SK-N-SH treated with all-trans-retinoic acid at 6 μM for 48 hours (cell line): ENCODE data around the gene PDK3.

ENCODE experiments used
- ARNTL ChIP-seq: fragments of 450-650 bp; formaldehyde crosslinking; IDR thresholded peaks from 2 replicates; pipeline ENCODE4 v1.5.0; 2020; ENCODE audit warnings: low read depth, mild to moderate bottlenecking, moderate library complexity, borderline replicate concordance
- ESRRG ChIP-seq: fragments of 250-450 bp; sonication (Bioruptor Pico); IDR thresholded peaks from 2 replicates; pipeline ENCODE4 v1.6.1; 2021; ENCODE audit warnings: mild to moderate bottlenecking
- SNAI2 ChIP-seq: fragments of 250-450 bp; sonication (Bioruptor Pico); IDR thresholded peaks from 2 replicates; pipeline ENCODE4 v1.5.0; 2020; ENCODE audit warnings: mild to moderate bottlenecking, moderate library complexity
- TCF4 ChIP-seq: fragments of 250-450 bp; sonication (Bioruptor Pico); IDR thresholded peaks from 2 replicates; pipeline ENCODE4 v1.8.0; 2021; ENCODE audit warnings: mild to moderate bottlenecking, moderate library complexity, borderline replicate concordance
- ZFP3 ChIP-seq: fragments of 250-450 bp; sonication (Bioruptor Pico); IDR thresholded peaks from 2 replicates; pipeline ENCODE4 v1.5.0; 2020; ENCODE audit warnings: mild to moderate bottlenecking, moderate library complexity
- ZFP30 ChIP-seq: fragments of 450-650 bp; formaldehyde crosslinking; IDR thresholded peaks from 2 replicates; pipeline ENCODE4 v1.5.0; 2022; ENCODE audit warnings: mild to moderate bottlenecking, moderate library complexity
- ZNF565 ChIP-seq: fragments of 450-650 bp; formaldehyde crosslinking; conservative IDR thresholded peaks from 2 replicates; pipeline ENCODE4 v1.5.0; 2020; ENCODE audit warnings: low read depth, mild to moderate bottlenecking, moderate library complexity
- TF ChIP-seq, protein P1 (sequence below): fragments of 250-450 bp; sonication (Bioruptor Pico); IDR thresholded peaks from 2 replicates; pipeline ENCODE4 v1.8.0; 2020; ENCODE audit warnings: mild to moderate bottlenecking, moderate library complexity, borderline replicate concordance

DNA sequence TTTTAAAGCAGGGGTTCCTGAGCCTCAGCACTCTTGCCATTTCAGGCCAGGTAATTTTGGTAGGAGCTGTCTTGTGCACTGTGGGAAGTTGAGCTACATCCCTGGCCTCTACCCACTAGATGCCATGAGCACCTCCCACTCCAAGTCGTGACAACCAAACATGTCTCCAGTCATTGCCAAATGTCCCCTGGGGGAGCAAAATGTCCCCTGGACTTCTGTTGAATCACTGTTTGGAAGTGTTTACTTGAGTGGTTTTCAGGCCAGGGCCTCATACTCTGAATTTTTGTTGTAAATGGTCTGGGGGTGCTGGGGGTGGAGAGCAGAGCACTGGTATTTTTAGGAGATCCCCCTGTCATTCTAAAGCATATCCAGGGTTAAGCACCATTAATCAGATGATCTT, 3.2 kb downstream of the PDK3 start:
- TF ChIP-seq ZFP3 (CRISPR knock-in tag): no peak
- TF ChIP-seq, protein P1, sequence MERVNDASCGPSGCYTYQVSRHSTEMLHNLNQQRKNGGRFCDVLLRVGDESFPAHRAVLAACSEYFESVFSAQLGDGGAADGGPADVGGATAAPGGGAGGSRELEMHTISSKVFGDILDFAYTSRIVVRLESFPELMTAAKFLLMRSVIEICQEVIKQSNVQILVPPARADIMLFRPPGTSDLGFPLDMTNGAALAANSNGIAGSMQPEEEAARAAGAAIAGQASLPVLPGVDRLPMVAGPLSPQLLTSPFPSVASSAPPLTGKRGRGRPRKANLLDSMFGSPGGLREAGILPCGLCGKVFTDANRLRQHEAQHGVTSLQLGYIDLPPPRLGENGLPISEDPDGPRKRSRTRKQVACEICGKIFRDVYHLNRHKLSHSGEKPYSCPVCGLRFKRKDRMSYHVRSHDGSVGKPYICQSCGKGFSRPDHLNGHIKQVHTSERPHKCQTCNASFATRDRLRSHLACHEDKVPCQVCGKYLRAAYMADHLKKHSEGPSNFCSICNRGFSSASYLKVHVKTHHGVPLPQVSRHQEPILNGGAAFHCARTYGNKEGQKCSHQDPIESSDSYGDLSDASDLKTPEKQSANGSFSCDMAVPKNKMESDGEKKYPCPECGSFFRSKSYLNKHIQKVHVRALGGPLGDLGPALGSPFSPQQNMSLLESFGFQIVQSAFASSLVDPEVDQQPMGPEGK (CRISPR knock-in tag): no peak
- TF ChIP-seq ZNF565 (CRISPR knock-in tag): no peak
- no peak for TF ChIP-seq ARNTL
- TF ChIP-seq ESRRG (CRISPR knock-in tag): no peak
- no peak for TF ChIP-seq ZFP30 (CRISPR knock-in tag)
- no peak for TF ChIP-seq TCF4 (CRISPR knock-in tag)
- TF ChIP-seq SNAI2: no peak
